SHP77 (cell line): ENCODE results near the gene PSMA2.

Experiments used
- DNase-seq, 2 experiments: peaks; one replicate each; lab custom pipeline; 2025; lab: John Stamatoyannopoulos, UW

Gene PSMA2

GRCh38 chr7:42940985-42941847, 9.2 kb upstream of the PSMA2 start:
- DNase-seq, result peak; percentile 83 to 88

- DNase-seq, result no peak
Measured at GRCh38 chr7:42939457-42940240, 7.7 kb upstream of the PSMA2 start.

GRCh38 chr7:42935861-42936260, 3.9 kb upstream of the PSMA2 start:
- DNase-seq, result no peak

GRCh38 chr7:42934291-42934690, 2.3 kb upstream of the PSMA2 start:
- DNase-seq, result no peak

GRCh38 chr7:42932811-42933591, 1.0 kb upstream of the PSMA2 start:
- peak; percentile 3 to 15 for DNase-seq

GRCh38 chr7:42931447-42931833, 534 bp downstream of the PSMA2 start:
- DNase-seq, result no peak

GRCh38 chr7:42930889-42931288, 1.1 kb downstream of the PSMA2 start:
- no peak for DNase-seq

GRCh38 chr7:42929449-42929848, 2.5 kb downstream of the PSMA2 start:
- no peak for DNase-seq

GRCh38 chr7:42928754-42929153, 3.2 kb downstream of the PSMA2 start:
- no peak for DNase-seq

- no peak for DNase-seq
Measured at GRCh38 chr7:42926204-42926603, 5.8 kb downstream of the PSMA2 start.

- DNase-seq, result no peak
Measured at GRCh38 chr7:42925630-42926029, 6.3 kb downstream of the PSMA2 start.

GRCh38 chr7:42924223-42924838, 7.6 kb downstream of the PSMA2 start:
- no peak for DNase-seq

GRCh38 chr7:42922017-42922753, 9.8 kb downstream of the PSMA2 start:
- no peak for DNase-seq

GRCh38 chr7:42915356-42915755, 16.6 kb downstream of the PSMA2 start:
- no peak for DNase-seq

- no peak for DNase-seq
Measured at GRCh38 chr7:42914421-42915045, 17.4 kb downstream of the PSMA2 start.

GRCh38 chr7:42914009-42914408, 18.0 kb downstream of the PSMA2 start:
- no peak for DNase-seq

- DNase-seq, result no peak
Measured at GRCh38 chr7:42913591-42913990, 18.4 kb downstream of the PSMA2 start.

GRCh38 chr7:42911454-42912447, 20.2 kb downstream of the PSMA2 start, which contains the start of gene C7orf25:
C7orf25 (minus strand) TSS chr7:42912070; CDS start chr7:42910900, 1,170 bp downstream.
- peak; percentile 97 to 99 for DNase-seq

- no peak for DNase-seq
Measured at GRCh38 chr7:42910306-42910705, 21.7 kb downstream of the PSMA2 start.
